ENCODE data around the gene USH1C.

The USH1C gene

DNA sequence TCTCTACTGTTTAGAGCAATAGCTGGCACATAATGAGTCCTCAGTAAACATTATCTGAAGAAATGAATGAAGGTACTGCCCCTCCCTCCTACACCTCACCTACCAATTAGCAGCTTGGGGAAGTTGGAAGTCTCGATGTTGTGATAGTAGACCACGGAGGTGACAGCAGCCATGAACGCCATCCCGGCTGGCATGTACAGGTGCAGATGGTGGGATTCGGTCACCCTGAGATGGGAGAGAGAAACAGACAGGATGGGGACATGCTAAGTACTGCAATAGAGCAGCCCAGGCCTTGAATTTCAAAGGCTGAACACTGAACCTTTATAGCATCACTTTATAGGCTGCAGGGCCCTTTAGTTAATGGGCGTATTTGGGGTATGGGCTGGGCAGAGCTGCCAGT, 74.2 kb downstream of the USH1C start:
- TF ChIP-seq, protein P1, sequence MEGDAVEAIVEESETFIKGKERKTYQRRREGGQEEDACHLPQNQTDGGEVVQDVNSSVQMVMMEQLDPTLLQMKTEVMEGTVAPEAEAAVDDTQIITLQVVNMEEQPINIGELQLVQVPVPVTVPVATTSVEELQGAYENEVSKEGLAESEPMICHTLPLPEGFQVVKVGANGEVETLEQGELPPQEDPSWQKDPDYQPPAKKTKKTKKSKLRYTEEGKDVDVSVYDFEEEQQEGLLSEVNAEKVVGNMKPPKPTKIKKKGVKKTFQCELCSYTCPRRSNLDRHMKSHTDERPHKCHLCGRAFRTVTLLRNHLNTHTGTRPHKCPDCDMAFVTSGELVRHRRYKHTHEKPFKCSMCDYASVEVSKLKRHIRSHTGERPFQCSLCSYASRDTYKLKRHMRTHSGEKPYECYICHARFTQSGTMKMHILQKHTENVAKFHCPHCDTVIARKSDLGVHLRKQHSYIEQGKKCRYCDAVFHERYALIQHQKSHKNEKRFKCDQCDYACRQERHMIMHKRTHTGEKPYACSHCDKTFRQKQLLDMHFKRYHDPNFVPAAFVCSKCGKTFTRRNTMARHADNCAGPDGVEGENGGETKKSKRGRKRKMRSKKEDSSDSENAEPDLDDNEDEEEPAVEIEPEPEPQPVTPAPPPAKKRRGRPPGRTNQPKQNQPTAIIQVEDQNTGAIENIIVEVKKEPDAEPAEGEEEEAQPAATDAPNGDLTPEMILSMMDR (IDR thresholded peaks at IDR 0.05; ENCODE audit: extremely low read depth, missing control alignments) = no peak
- DNase-seq (ENCODE audit: low spot score) = no peak

DNA sequence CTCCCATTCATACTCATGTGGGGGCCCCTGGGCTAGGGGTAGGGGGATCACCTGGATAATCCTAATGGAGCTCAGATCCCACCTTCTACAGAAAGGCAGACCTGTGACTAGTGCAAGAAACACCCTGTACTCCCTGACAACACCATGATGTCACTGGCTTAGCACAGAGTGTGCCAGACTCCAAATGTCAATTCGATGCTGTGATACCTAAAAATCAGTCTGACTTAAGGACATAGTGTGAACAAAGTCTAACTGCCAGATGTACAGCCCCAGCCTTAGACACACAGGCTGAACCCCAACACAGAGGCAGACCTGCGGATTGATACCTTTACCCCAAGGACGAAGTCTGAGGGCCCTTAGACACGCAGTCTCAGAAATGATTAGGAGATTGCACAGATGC, 76.1 kb downstream of the USH1C start:
- DNase-seq (ENCODE audit: low spot score) = no peak
- TF ChIP-seq, protein P1 (IDR thresholded peaks at IDR 0.05; ENCODE audit: extremely low read depth, missing control alignments) = no peak

DNA sequence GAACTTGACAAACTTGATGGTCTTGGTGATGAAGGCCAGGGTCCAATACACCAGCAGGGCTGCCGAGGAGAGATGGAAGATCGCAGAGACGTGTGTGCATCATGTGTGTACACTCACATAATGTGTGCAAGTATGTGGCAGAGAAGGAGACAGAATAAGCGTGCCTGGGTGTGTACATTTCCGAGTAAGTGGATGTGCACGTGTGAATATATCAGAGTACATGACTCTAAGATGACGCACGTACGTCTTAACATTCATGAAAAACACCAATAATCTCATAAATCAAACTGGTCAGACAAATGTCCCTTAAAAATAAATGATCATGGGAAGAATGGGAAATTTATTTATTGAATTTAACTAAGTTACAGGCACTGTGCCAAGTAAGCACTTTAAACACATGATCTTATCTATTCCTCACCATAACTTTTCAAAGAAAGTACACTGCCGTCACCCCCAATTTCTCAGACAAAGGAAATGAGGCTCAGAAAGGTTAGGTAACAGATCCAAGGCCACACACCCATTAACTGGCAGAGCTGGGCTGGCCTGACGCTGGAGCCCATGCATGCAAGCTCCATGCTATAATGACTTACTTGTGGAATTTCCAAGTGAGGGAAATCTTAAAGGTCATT, 80.6 kb downstream of the USH1C start:
- no peak for DNase-seq (ENCODE audit: low spot score)
- TF ChIP-seq, protein P1 (IDR thresholded peaks at IDR 0.05; ENCODE audit: extremely low read depth, missing control alignments) = no peak

DNA sequence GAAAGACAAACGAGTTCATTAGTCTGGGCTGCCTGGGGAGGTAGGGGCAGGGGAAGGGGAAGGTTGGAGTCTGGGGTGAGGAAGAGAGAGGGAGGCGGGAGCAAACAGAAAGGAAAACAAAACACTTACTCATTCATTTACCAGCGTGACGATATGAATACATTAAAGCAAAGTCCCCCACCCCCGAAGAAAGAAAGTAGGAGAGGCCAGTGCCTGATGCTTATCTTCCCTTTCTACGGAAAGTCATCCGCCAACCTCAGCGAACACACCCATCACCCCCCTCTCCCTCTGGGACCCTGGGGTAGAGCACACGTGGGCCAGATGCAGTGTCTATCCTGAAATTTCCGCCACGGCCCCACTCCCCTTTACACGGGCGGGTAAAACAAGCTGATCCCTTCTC, 81.3 kb downstream of the USH1C start:
- TF ChIP-seq, protein P1 (IDR thresholded peaks at IDR 0.05; ENCODE audit: extremely low read depth, missing control alignments) = no peak
- no peak for DNase-seq (ENCODE audit: low spot score)

DNA sequence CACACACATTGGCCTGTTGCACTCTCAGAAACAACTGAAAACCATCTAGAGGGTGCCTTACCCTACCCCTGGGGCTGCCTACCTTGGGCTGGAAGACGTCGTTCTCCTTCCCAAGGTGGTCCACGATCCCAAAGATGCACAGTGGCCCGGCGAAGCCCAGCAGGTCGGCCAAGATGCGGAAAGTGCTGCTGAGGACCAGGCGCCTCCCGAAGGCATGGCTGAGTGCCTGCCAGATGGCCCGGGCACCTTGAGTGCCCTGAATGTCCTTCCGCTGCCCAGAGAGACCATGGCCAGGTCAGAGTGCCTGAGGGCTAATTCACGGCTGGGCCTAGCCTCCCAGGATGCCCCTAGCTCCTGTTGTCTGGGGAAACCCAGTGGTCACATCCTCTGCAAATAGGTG, 83.8 kb downstream of the USH1C start:
- TF ChIP-seq, protein P1 (IDR thresholded peaks at IDR 0.05; ENCODE audit: extremely low read depth, missing control alignments) = no peak

DNA sequence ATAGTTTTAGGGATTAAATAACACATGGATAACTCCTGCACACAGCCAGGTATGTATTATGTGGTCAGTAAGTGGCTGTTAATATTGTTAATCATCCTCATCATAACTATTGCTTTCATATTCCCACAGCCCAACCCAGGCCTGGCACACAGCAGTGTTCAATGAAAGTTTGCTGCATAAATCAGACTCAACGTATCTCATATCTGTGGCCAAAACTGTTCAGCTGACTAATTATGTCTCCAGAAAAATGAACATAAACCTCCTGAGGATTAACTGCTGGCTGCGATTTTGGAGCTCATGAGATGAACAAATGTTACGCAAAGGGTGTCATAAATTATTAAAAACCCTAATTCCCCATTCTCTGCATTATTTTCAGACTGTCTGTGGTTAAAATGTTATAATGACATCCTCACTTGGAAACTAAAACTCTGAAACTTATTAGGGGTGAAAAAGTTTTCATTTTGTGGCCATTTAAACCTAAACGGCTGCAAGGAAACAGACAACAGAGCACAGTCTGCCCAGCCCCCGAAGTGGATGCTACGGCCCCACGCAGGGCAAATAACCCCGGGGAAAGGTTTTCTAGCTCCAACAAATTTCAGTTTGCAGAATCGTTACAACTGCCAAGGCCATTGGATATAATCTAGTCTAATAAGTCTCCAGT, 84.8 kb downstream of the USH1C start:
- no peak for DNase-seq (ENCODE audit: low spot score)
- TF ChIP-seq, protein P1 (IDR thresholded peaks at IDR 0.05; ENCODE audit: extremely low read depth, missing control alignments) = no peak

More for the DNA sequence above, 83.8 kb downstream of the USH1C start:
- DNase-seq (ENCODE audit: low spot score) = no peak

DNA sequence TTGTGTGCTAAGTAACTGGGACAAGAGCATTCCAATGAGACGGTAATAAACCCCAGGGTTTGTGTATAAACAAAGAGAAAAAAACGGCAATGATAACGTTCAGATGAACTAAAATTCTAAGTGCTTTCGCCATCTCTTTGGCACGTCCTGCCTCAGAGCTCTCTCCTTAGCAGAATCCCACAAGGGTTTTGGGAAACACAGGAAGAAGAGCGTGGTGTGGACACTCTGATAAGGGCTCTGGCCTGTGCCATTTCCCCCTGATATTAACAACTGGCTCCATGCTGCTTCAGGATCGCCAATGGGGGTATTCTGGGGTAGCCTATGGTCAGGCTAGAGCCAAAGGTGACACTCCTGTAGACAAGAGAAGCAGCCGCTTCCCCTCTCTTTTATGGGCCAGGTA, 85.9 kb downstream of the USH1C start:
- no peak for DNase-seq (ENCODE audit: low spot score)
- TF ChIP-seq, protein P1 (IDR thresholded peaks at IDR 0.05; ENCODE audit: extremely low read depth, missing control alignments) = no peak

Measured in GM20000 (cell line).